ENCODE measurements around the gene C1orf159. TPM values are rescaled to one million over a fixed set of nuclear protein-coding genes. Genes with fewer than 3 reads are reported as not detected.

C1orf159 gene
- total RNA-seq, 1 donor from 2014 or later = 31.8 TPM

DNA sequence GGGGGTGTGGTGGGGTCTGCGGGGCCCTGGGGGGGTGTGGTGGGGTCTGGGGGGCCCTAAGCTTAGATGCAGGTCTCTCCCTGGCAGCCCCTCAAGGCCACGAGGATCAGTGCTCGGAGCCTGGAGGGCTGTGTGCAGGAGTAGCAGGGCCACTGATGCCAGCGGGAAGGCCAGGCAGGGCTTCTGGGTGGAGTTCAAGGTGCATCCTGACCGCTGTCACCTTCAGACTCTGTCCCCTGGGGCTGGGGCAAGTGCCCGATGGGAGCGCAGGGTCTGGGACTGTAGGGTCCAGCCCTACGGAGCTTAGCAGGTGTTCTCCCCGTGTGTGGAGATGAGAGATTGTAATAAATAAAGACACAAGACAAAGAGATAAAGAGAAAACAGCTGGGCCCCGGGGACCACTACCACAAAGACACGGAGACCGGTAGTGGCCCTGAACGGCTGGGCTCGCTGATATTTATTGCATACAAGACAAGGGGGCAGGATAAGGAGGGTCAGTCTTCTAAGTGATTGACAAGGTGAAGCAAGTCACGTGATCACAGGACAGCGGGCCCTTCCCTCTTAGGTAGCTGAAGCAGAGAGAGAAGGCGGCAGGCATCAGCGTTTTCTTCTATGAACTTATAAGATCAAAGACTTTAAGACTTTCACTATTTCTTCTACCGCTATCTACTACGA is 50.5 kb downstream of the C1orf159 start:
- no peak for DNase-seq (ENCODE audit: low spot score in 2 of 2, unreplicated experiment in 2 of 2)
- H3K4me3 Mint-ChIP-seq = no peak overlapping the region
- no peaks in the 10 kb centered on the region for H3K4me1 Mint-ChIP-seq
- H3K9me3 Mint-ChIP-seq = no peaks in the 10 kb centered on the region
- TF ChIP-seq, protein P1, sequence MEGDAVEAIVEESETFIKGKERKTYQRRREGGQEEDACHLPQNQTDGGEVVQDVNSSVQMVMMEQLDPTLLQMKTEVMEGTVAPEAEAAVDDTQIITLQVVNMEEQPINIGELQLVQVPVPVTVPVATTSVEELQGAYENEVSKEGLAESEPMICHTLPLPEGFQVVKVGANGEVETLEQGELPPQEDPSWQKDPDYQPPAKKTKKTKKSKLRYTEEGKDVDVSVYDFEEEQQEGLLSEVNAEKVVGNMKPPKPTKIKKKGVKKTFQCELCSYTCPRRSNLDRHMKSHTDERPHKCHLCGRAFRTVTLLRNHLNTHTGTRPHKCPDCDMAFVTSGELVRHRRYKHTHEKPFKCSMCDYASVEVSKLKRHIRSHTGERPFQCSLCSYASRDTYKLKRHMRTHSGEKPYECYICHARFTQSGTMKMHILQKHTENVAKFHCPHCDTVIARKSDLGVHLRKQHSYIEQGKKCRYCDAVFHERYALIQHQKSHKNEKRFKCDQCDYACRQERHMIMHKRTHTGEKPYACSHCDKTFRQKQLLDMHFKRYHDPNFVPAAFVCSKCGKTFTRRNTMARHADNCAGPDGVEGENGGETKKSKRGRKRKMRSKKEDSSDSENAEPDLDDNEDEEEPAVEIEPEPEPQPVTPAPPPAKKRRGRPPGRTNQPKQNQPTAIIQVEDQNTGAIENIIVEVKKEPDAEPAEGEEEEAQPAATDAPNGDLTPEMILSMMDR (IDR thresholded peaks at IDR 0.05; ENCODE audit: unreplicated experiment) = no peak
- H3K36me3 Mint-ChIP-seq = no peaks in the 10 kb centered on the region
- no peak overlapping the region for H3K27ac Mint-ChIP-seq
- peaks cover 47% of the 10 kb centered on the region for H3K27me3 Mint-ChIP-seq (ENCODE audit: low read depth)

DNA sequence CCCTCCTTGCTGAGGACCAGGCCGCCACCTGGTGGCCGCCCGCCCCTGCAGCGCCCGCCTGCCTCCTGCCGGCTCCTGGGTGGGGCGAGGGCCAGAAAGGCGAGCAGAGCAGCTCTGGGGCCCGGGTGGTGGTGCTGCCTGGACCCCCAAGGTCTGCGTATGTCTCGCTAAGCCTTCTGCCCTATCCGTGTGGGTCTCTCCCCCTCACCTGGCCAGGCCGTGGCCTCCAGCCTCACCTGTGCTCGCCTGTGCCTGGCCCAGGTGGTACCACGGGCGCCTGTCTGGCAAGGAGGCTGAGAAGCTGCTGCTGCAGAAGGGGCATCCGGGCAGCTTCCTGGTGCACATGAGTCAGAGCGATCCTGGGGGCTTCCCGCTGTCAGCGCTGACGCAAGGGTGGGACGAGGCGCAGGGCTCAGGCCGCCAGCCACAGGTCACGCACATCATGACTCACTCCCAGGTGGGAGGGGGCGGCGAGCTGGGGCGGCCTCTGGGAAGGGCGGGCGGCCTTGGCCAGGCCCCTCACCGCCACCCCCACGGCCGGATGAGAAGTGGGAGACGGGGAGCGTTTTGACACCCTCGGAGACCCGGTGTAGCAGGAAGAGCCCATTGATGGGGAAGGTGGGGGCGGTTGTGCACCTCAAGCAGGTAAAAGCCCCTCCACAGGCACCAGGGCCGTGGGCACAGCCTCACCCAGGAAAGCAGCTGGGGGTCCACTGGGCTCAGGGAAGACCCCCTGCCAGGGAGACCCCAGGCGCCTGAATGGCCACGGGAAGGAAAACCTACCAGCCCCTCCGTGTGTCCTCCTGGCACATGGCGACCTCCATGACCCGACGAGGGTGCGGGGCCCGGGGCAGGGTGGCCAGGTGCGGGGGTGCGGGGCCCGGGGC is 51.7 kb downstream of the C1orf159 start:
- TF ChIP-seq, protein P1 (IDR thresholded peaks at IDR 0.05; ENCODE audit: unreplicated experiment) = peak; percentile 74
- H3K9me3 Mint-ChIP-seq = no peaks in the 10 kb centered on the region
- peak in 1 of 2 experiments; percentile 77 for DNase-seq (ENCODE audit: low spot score in 2 of 2, unreplicated experiment in 2 of 2)
- no peaks in the 10 kb centered on the region for H3K36me3 Mint-ChIP-seq
- H3K27me3 Mint-ChIP-seq (ENCODE audit: low read depth) = peaks cover 48% of the 10 kb centered on the region
- H3K27ac Mint-ChIP-seq = no peak overlapping the region
- H3K4me1 Mint-ChIP-seq = no peaks in the 10 kb centered on the region
- H3K4me3 Mint-ChIP-seq = no peak overlapping the region

DNA sequence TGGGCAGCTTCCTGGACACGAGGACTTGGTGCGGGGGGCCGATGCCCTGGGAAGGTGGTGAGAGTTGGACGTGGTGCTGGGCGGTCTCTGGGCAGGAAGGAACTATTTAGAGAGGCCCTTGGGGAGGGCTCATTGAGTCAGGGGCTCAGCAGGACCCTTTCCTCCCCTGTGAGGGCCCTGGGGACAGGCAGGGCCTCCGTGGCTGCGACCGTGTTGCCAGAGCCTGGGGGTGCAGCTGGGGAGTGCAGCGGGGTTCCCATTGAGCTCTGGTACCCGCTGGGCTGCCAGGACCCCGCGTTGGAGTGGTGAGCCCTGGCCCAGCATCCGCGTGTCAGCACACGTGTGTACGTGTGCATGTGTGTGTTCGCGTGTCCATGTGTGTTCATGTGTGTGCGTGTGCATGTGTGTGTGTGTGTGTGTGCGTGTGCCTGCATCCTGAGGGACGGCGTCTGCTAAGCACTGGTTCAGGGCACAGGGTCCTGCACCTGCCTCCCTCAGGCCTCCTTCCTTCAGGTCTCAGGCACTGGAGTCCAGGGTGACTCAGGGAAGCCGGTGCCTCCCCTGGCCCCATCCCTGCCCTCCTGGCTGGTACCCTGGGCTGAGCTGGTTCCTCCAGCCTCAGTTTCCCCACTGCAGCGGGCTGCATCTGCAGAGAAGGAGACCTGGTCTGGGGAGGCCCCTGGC is 52.5 kb downstream of the C1orf159 start:
- no peak overlapping the region for H3K4me3 Mint-ChIP-seq

DNA sequence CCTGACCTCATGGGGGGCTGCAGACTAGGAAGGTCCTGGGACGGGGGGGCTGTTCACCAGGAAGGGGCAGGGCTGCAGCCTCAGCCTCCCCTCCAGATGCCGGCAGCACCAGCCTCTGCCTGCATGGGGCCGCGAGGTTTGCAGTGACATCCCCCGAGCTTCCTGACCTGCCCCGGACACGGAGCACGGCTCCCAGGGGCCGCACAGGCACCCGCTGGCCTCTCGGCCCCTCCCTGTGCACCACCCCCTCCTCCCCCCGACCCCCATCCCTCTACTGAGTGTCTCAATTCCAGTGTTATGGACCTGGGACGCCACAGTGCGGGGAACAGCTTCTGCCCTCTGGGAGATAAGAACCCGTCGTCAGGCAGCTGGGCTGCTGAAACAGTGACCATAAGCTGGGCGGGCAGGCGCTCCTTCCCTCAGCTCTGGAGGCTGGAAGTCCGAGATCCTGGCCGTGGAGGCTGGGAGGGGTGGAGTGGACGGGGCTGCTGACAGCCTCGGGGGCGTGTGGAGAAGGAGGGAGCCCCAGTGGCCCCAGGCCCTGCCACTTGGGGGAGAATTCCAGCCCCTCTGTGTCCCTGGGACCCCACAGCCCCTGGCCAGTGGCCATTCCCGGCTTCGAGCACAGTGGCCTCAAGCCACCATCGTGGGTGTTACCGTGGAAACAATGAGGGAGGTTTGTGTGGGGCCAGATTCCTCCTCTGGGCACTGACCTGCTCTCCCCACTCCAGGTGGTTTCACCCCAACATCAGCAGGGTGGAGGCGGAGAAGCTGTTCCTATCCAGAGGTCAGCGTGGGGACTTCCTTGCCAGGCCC is 53.3 kb downstream of the C1orf159 start:
- H3K36me3 Mint-ChIP-seq = no peaks in the 10 kb centered on the region
- H3K27ac Mint-ChIP-seq = no peak overlapping the region
- DNase-seq (ENCODE audit: low spot score in 2 of 2, unreplicated experiment in 2 of 2) = no peak
- TF ChIP-seq, protein P1 (IDR thresholded peaks at IDR 0.05; ENCODE audit: unreplicated experiment) = no peak
- H3K4me3 Mint-ChIP-seq = no peak overlapping the region
- no peaks in the 10 kb centered on the region for H3K9me3 Mint-ChIP-seq
- peaks cover 58% of the 10 kb centered on the region for H3K27me3 Mint-ChIP-seq (ENCODE audit: low read depth)
- H3K4me1 Mint-ChIP-seq = peaks cover 9% of the 10 kb centered on the region

More for the DNA sequence above, 52.5 kb downstream of the C1orf159 start:
- DNase-seq (ENCODE audit: low spot score in 2 of 2, unreplicated experiment in 2 of 2) = no peak
- Mint-ChIP-seq H3K36me3 (no peaks in the 10 kb centered on the region), H3K27ac (no peak overlapping the region), H3K4me1 (peaks cover 6% of the 10 kb centered on the region), H3K9me3 (no peaks in the 10 kb centered on the region), H3K27me3 (ENCODE audit: low read depth) (peaks cover 54% of the 10 kb centered on the region)
- TF ChIP-seq, protein P1 (IDR thresholded peaks at IDR 0.05; ENCODE audit: unreplicated experiment) = no peak
